H1 (cell line): ENCODE data around the gene SH3YL1. TPM values are rescaled to one million over a fixed set of nuclear protein-coding genes. Genes with fewer than 3 reads are reported as not detected.

Source experiments
- CTCF ChIA-PET: fragments of 300-600 bp; sonication (Branson Sonifier 250); formaldehyde crosslinking; loops from one replicate; lab custom pipeline; 2021; ENCODE audit not compliant: partially characterized antibody; lab: Charles Lee
- POLR2A ChIA-PET: fragments of 300-600 bp; sonication (Branson Sonifier 250); formaldehyde crosslinking; loops from one replicate; lab custom pipeline; 2021; ENCODE audit warnings: inconsistent platforms; ENCODE audit not compliant: partially characterized antibody; lab: Charles Lee
- DNase-seq, 2 experiments: peaks; one replicate each; pipeline versions ENCODE4 v3.0.0 to v3.0.0-alpha.2; 2010 to 2022; ENCODE audit warnings: low spot score in 2 of 2, low read depth in 1 of 2, mixed read lengths in 1 of 2
- FAIRE-seq: peaks from 2 replicates; lab custom pipeline; 2011; peaks lifted over from hg19 to GRCh38; lab: Jason Lieb, UNC
- H2AFZ ChIP-seq: 2 replicates; pipeline ENCODE4 v1.8.1; 2012; ENCODE audit warnings: low read length, inconsistent platforms
- H2AK5ac ChIP-seq: 2 replicates; pipeline ENCODE4 v1.6.1; 2013; ENCODE audit warnings: low read depth, low read length
- H2BK120ac ChIP-seq: replicated peaks from 2 replicates; pipeline ENCODE3; 2013; ENCODE audit warnings: low read depth, low read length, inconsistent platforms
- H2BK12ac ChIP-seq: 2 replicates; pipeline ENCODE4 v1.6.1; 2013; ENCODE audit warnings: low read depth, low read length
- H2BK15ac ChIP-seq: 2 replicates; pipeline ENCODE4 v1.6.1; 2013; ENCODE audit warnings: low read length
- H2BK20ac ChIP-seq: 2 replicates; pipeline ENCODE4 v1.6.1; 2013; ENCODE audit warnings: low read length
- H2BK5ac ChIP-seq: 2 replicates; pipeline ENCODE4 v1.6.1; 2013; ENCODE audit warnings: low read depth, low read length
- H3K14ac ChIP-seq: 2 replicates; pipeline ENCODE4 v1.6.1; 2013; ENCODE audit warnings: inconsistent platforms; ENCODE audit not compliant: insufficient read length
- H3K18ac ChIP-seq: 2 replicates; pipeline ENCODE4 v1.6.1; 2013; ENCODE audit warnings: low read length; ENCODE audit errors: extremely low read depth
- H3K23ac ChIP-seq: 2 replicates; pipeline ENCODE4 v1.6.1; 2013; ENCODE audit warnings: inconsistent platforms; ENCODE audit not compliant: insufficient read length
- H3K23me2 ChIP-seq: 2 replicates; pipeline ENCODE4 v1.6.1; 2013; ENCODE audit warnings: low read depth, low read length
- H3K27ac ChIP-seq: 2 replicates; pipeline ENCODE4 v1.6.1; 2011; ENCODE audit warnings: low read depth, low read length, inconsistent platforms
- H3K27me3 ChIP-seq, 4 experiments: replicated peaks in 1 of 4; 1 replicate in 1 of 4; 2 replicates in 3 of 4; pipeline versions ENCODE4 v1.6.1 to v1.8.1; 2011 to 2013; ENCODE audit warnings: low read length in 3 of 4, mild to moderate bottlenecking in 3 of 4, inconsistent platforms in 2 of 4, mixed read lengths in 2 of 4, moderate library complexity in 1 of 4; ENCODE audit not compliant: control insufficient read depth in 3 of 4, insufficient read depth in 3 of 4; ENCODE audit errors: extremely low read depth in 1 of 4
- H3K36me3 ChIP-seq, 4 experiments: 2 replicates each; pipeline versions ENCODE4 v1.6.1 to v1.8.1; 2011 to 2013; ENCODE audit warnings: mild to moderate bottlenecking in 4 of 4, low read length in 3 of 4, moderate library complexity in 2 of 4, control low read depth in 1 of 4, inconsistent platforms in 1 of 4; ENCODE audit not compliant: insufficient read depth in 4 of 4, control insufficient read depth in 2 of 4
- H3K4ac ChIP-seq: replicated peaks from 2 replicates; pipeline ENCODE3; 2013; ENCODE audit warnings: low read length, low read depth, mixed read lengths, inconsistent platforms; ENCODE audit not compliant: insufficient read length
- H3K4me1 ChIP-seq, 4 experiments: replicated peaks in 1 of 4; 1 replicate in 1 of 4; 2 replicates in 3 of 4; pipeline versions ENCODE4 v1.6.1 to v1.8.1; 2011 to 2013; ENCODE audit warnings: low read length in 3 of 4, inconsistent platforms in 2 of 4, mixed read lengths in 1 of 4; ENCODE audit not compliant: insufficient read depth in 4 of 4, control insufficient read depth in 3 of 4
- H3K4me2 ChIP-seq, 2 experiments: 2 replicates each; pipeline versions ENCODE4 v1.6.1 to v1.8.1; 2011 to 2013; ENCODE audit warnings: low read depth in 2 of 2, low read length in 2 of 2, control low read depth in 1 of 2, inconsistent platforms in 1 of 2, mild to moderate bottlenecking in 1 of 2; ENCODE audit not compliant: insufficient read depth in 1 of 2
- H3K4me3 ChIP-seq, 4 experiments: fragments of 200-600, 300-600 bp in 1 of 4; sonication (generic), shearing (Covaris generic), sonication (Bioruptor Twin) in 1 of 4; 2 replicates each; pipeline versions ENCODE4 v1.5.1 to v1.8.1; 2011 to 2016; ENCODE audit warnings: low read length in 4 of 4, low read depth in 3 of 4, control low read depth in 2 of 4, inconsistent platforms in 2 of 4, mild to moderate bottlenecking in 2 of 4, mixed read lengths in 1 of 4, moderate library complexity in 1 of 4; ENCODE audit not compliant: insufficient read depth in 2 of 4; ENCODE audit errors: extremely low read depth in 1 of 4
- H3K56ac ChIP-seq: replicated peaks from 2 replicates; pipeline ENCODE3; 2013; ENCODE audit warnings: low read depth, mild to moderate bottlenecking, mixed read lengths, low read length, inconsistent platforms; ENCODE audit not compliant: insufficient read length
- H3K79me1 ChIP-seq: 2 replicates; pipeline ENCODE4 v1.6.1; 2013; ENCODE audit warnings: low read depth, low read length, control low read depth
- H3K79me2 ChIP-seq, 2 experiments: 2 replicates each; pipeline versions ENCODE4 v1.6.1 to v1.8.1; 2012 to 2013; ENCODE audit warnings: low read length in 2 of 2, mild to moderate bottlenecking in 2 of 2, inconsistent platforms in 1 of 2; ENCODE audit not compliant: insufficient read depth in 2 of 2, control insufficient read depth in 1 of 2
- H3K9ac ChIP-seq, 4 experiments: replicated peaks in 1 of 4; 1 replicate in 1 of 4; 2 replicates in 3 of 4; pipeline versions ENCODE4 v1.6.1 to v1.8.1; 2011 to 2013; ENCODE audit warnings: low read depth in 3 of 4, low read length in 3 of 4, control low read depth in 2 of 4, mild to moderate bottlenecking in 2 of 4, moderate library complexity in 2 of 4, inconsistent platforms in 1 of 4; ENCODE audit errors: extremely low read depth in 1 of 4
- H3K9me3 ChIP-seq, 2 experiments: 2 replicates each; pipeline versions ENCODE4 v1.6.1 to v1.8.1; 2012 to 2013; ENCODE audit warnings: mild to moderate bottlenecking in 2 of 2, moderate library complexity in 2 of 2, control low read depth in 1 of 2, inconsistent platforms in 1 of 2, low read depth in 1 of 2, low read length in 1 of 2, mixed read lengths in 1 of 2; ENCODE audit not compliant: insufficient read depth in 2 of 2
- H4K20me1 ChIP-seq, 2 experiments: replicated peaks in 1 of 2; 2 replicates each; pipeline versions ENCODE3 to v1.8.1; 2011 to 2013; ENCODE audit warnings: inconsistent platforms in 2 of 2, low read length in 2 of 2, mild to moderate bottlenecking in 1 of 2; ENCODE audit not compliant: insufficient read depth in 2 of 2, control insufficient read depth in 1 of 2
- H4K5ac ChIP-seq: 2 replicates; pipeline ENCODE4 v1.6.1; 2013; ENCODE audit warnings: low read length, low read depth, mixed read lengths, inconsistent platforms; ENCODE audit not compliant: insufficient read length
- H4K8ac ChIP-seq: 2 replicates; pipeline ENCODE4 v1.8.0; 2013; ENCODE audit warnings: mild to moderate bottlenecking, moderate library complexity, low read length, inconsistent platforms; ENCODE audit not compliant: insufficient read depth; ENCODE audit errors: extremely low read depth
- H4K91ac ChIP-seq: replicated peaks from 2 replicates; pipeline ENCODE3; 2013; ENCODE audit warnings: low read length, mixed read lengths, inconsistent platforms; ENCODE audit not compliant: insufficient read length
- ASH2L ChIP-seq: fragments of 200-600, 300-600 bp; sonication (generic); IDR thresholded peaks from one replicate; pipeline ENCODE4 v1.7.1; 2017; ENCODE audit warnings: low read length
- CEBPB ChIP-seq: IDR thresholded peaks from 2 replicates; pipeline ENCODE4 v1.6.1; 2012; ENCODE audit warnings: low read depth, low read length
- CTBP2 ChIP-seq: IDR thresholded peaks from 2 replicates; pipeline ENCODE4 v1.7.0; 2011; ENCODE audit warnings: borderline replicate concordance, mild to moderate bottlenecking, moderate library complexity, mixed read lengths, low read length; ENCODE audit not compliant: insufficient read depth, insufficient read length
- HDAC6 ChIP-seq: IDR thresholded peaks from one replicate; pipeline ENCODE4 v1.7.1; 2012; ENCODE audit warnings: low read depth, mild to moderate bottlenecking, inconsistent platforms, low read length, moderate library complexity
- KDM1A ChIP-seq: fragments of 200-600, 300-600 bp; sonication (generic); IDR thresholded peaks from 2 replicates; pipeline ENCODE4 v1.7.1; 2016; ENCODE audit warnings: mild to moderate bottlenecking, low read length, borderline replicate concordance
- PHF8 ChIP-seq: fragments of 200-600 bp; sonication (generic); conservative IDR thresholded peaks from 2 replicates; pipeline ENCODE4 v1.7.1; 2012; ENCODE audit warnings: low read depth, mild to moderate bottlenecking, inconsistent platforms, low read length, moderate library complexity
- POLR2AphosphoS5 ChIP-seq: IDR thresholded peaks from 2 replicates; pipeline ENCODE4 v1.6.1; 2011; ENCODE audit warnings: low read depth, low read length
- RNF2 ChIP-seq: fragments of 200-900, 300-1000 bp; sonication (generic); IDR thresholded peaks from 2 replicates; pipeline ENCODE4 v1.7.1; 2016; ENCODE audit warnings: borderline replicate concordance, low read depth, mild to moderate bottlenecking, antibody characterized with exemption, low read length; ENCODE audit not compliant: poor library complexity, severe bottlenecking; ENCODE audit errors: missing control alignments
- SIN3A ChIP-seq, 2 experiments: IDR thresholded peaks in 1 of 2; conservative IDR thresholded peaks in 1 of 2; 2 replicates each; pipeline ENCODE4 v1.6.1; 2011 to 2012; ENCODE audit warnings: low read length in 2 of 2, improper control_type of control experiment in 1 of 2, low read depth in 1 of 2, mild to moderate bottlenecking in 1 of 2
- SRF ChIP-seq: IDR thresholded peaks from 2 replicates; pipeline ENCODE4 v1.6.1; 2011; ENCODE audit warnings: mild to moderate bottlenecking, low read depth, low read length, moderate library complexity
- TBP ChIP-seq: IDR thresholded peaks from 2 replicates; pipeline ENCODE4 v1.6.1; 2011; ENCODE audit warnings: low read depth, low read length, improper control_type of control experiment
- ZNF274 ChIP-seq: IDR thresholded peaks from 2 replicates; pipeline ENCODE4 v1.7.0; 2012; ENCODE audit warnings: low read length, borderline replicate concordance; ENCODE audit errors: extremely low read depth
- WGBS, 2 experiments: shearing (Covaris generic) in 1 of 2; methylation state at CpG; one replicate each; pipeline versions ENCODE4 v1.1.6 to v1.1.7; 2013 to 2015; ENCODE audit warnings: low lambda C conversion rate in 2 of 2, mixed read lengths in 2 of 2, inconsistent platforms in 1 of 2, low coverage in 1 of 2, missing lambda C conversion rate in 1 of 2; ENCODE audit not compliant: insufficient replicate concordance in 2 of 2, insufficient coverage in 1 of 2, insufficient read length in 1 of 2; ENCODE audit errors: extremely low coverage in 1 of 2, missing lambda C conversion rate in 1 of 2; 5-methylcytosine and 5-hydroxymethylcytosine counted together
- polyA plus RNA-seq, 7 experiments: library from polyadenylated mRNA; depleted of rRNA in 3 of 7; stranded (reverse) in 5 of 7; unstranded in 2 of 7; fragments of >200 nt in 5 of 7; fragments of 200-250 nt in 2 of 7; gene quantifications; 1 replicate in 5 of 7; 2 replicates in 1 of 7; 4 replicates in 1 of 7; pipeline versions ENCODE4 v1.2.1 to v1.2.3, GENCODE V29; 2011 to 2013; ENCODE audit warnings: missing spikeins in 2 of 7, mixed read lengths in 2 of 7
- total RNA-seq: library from RNA; stranded (reverse); fragmentation: NEBNext Ultra II Directional; extraction: Animal tissue kit (Norgen Biotek cat#: 25700); gene quantifications from 2 replicates; pipeline ENCODE4 v1.2.1, GENCODE V29; 2021

Gene SH3YL1
- total and polyA plus RNA-seq, 2 of the 8 experiments (the other 6 are each of a cell fraction or from before 2014, with no cell fraction given): 13.6 to 37.2 TPM

DNA sequence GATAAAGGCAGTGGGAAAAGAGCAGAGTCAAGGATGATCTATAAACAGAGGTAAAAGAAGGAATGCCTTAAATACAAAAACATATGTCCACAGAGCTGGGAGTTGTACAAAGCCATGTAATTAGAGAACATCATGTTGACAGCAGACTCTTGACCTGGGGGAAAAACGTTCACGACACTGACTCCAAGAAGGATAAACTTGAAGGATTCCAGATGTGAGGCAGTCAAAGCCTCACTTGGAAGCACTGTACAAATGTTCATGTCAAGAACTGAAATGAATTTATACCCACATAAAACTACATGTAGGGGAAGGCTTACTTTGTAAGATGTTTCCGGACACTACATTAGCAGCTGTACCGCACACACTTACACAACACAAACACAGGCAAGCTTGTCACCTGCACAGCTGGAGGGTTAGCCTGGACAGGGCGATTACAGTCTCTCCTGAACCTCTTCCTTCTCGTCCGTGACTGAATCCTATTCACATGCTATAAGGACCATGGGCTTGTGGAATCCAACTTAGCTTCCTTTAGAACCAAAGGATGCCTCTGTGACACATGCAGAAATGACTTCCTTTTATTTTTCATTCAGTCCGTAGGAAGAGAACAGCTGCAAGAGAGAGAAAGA is 88.6 kb downstream of the SH3YL1 start:
- H2AFZ ChIP-seq: no peak overlapping the region
- WGBS, 2 experiments: 88% methylated on average over 8 of the region's 8 CpGs; no CpG with 5 or more reads in 1 of the 2 experiments
- no peak overlapping the region for H2BK120ac ChIP-seq
- no peak overlapping the region for H2BK12ac ChIP-seq
- no peak overlapping the region for H2AK5ac ChIP-seq
- H3K18ac ChIP-seq: no peak overlapping the region
- peaks cover 5% of the 10 kb centered on the region in 2 experiments; a peak in 2 of 4 replicates for H3K9me3 ChIP-seq
- no peak overlapping the region for H3K27ac ChIP-seq
- no peak overlapping the region for H3K4ac ChIP-seq
- no peak overlapping the region for H3K9ac ChIP-seq
- H4K8ac ChIP-seq: no peak overlapping the region
- no peak overlapping the region for H4K91ac ChIP-seq
- FAIRE-seq: no peak
- no peaks in the 10 kb centered on the region for H3K79me2 ChIP-seq
- H3K27me3 ChIP-seq: no peaks in the 10 kb centered on the region
- ChIA-PET POLR2A (interaction anchor here (1.5 kb wide), 1 partner anchor 62 kb away, joined by 3 read pairs; no protein-coding TSS in a partner anchor), CTCF (interaction anchor here (0.9 to 1.5 kb wide), 2 partner anchors 65 to 164 kb away, joined by 3 read pairs; no protein-coding TSS in a partner anchor)
- H2BK20ac ChIP-seq: no peak overlapping the region
- no peak overlapping the region for H3K56ac ChIP-seq
- H3K4me2 ChIP-seq: no peak overlapping the region
- no peak for DNase-seq
- H4K20me1 ChIP-seq: no peaks in the 10 kb centered on the region
- no peaks in the 10 kb centered on the region; a peak in 1 of 8 replicates for H3K36me3 ChIP-seq
- no peak overlapping the region for H2BK5ac ChIP-seq
- no peak overlapping the region for H4K5ac ChIP-seq
- no peaks in the 10 kb centered on the region for H3K79me1 ChIP-seq
- H3K14ac ChIP-seq: no peak overlapping the region
- no peaks in the 10 kb centered on the region for H3K4me1 ChIP-seq
- no peak overlapping the region for H3K4me3 ChIP-seq
- H3K23ac ChIP-seq: no peak overlapping the region
- H2BK15ac ChIP-seq: no peak overlapping the region
- H3K23me2 ChIP-seq: no peaks in the 10 kb centered on the region
- TF ChIP-seq ASH2L (no peak), KDM1A (no peak), CTBP2 (no peak), HDAC6 (no peak), TBP (no peak), POLR2AphosphoS5 (no peak), PHF8 (no peak), CEBPB (no peak), RNF2 (no peak), SRF (no peak), SIN3A (conservative IDR thresholded peaks at IDR 0.05 in 1 of 2, IDR thresholded peaks at IDR 0.05 in 1 of 2; ENCODE audit: low read depth in 1 of 2, low read length in 2 of 2) (no peak), ZNF274 (no peak)
